GM12872 (cell line): Measurements from ENCODE around the gene ZSCAN1.

Source experiments
- TF ChIP-seq, protein P1 (sequence below): IDR thresholded peaks from 3 replicates; pipeline ENCODE4 v1.5.1; 2011; ENCODE audit warnings: low read depth, mild to moderate bottlenecking, low read length, moderate library complexity; ENCODE audit not compliant: insufficient read depth

The ZSCAN1 gene

DNA sequence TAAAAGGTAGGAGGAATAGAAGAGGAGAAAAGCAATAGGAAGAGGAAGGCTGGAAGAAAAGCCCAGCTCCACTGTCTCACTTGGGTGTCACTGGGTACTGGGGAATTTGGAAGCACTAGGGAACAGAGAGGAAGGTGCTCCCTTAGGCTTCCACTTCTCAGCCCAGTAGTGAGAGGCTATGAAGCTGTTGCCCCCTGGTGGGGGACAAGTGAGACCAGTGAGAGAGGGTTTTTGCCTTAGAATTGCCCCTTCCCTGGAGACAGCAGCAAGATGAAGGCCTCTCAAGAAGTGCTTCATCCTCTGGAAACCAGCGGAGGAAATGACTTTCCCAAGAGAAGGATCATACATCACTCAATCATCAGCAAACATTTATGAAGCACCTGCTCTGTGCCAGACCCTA is 26.5 kb upstream of the ZSCAN1 start:
- TF ChIP-seq, protein P1, sequence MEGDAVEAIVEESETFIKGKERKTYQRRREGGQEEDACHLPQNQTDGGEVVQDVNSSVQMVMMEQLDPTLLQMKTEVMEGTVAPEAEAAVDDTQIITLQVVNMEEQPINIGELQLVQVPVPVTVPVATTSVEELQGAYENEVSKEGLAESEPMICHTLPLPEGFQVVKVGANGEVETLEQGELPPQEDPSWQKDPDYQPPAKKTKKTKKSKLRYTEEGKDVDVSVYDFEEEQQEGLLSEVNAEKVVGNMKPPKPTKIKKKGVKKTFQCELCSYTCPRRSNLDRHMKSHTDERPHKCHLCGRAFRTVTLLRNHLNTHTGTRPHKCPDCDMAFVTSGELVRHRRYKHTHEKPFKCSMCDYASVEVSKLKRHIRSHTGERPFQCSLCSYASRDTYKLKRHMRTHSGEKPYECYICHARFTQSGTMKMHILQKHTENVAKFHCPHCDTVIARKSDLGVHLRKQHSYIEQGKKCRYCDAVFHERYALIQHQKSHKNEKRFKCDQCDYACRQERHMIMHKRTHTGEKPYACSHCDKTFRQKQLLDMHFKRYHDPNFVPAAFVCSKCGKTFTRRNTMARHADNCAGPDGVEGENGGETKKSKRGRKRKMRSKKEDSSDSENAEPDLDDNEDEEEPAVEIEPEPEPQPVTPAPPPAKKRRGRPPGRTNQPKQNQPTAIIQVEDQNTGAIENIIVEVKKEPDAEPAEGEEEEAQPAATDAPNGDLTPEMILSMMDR: 0 out of 3 replicates have a peak, but pooled peaks have one; percentile 21

DNA sequence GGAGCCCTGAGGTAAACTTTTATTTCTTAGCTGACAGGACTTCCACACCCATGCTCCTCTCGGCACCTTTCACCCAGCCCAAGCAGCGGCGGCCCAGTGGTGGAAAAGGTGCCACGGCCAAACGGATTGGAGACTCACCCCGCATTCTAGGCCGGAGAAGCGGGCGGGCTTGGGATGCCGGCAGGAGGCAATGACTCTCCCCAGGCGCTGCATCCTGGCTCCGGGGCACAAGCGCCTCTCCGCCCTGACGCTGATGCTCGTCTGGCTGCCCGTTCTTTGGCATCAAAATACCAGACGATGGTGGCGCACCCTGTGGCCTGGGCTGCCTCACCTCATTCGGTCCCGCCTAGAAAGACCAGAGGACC is 24.5 kb upstream of the ZSCAN1 start:
- TF ChIP-seq, protein P1: no peak

DNA sequence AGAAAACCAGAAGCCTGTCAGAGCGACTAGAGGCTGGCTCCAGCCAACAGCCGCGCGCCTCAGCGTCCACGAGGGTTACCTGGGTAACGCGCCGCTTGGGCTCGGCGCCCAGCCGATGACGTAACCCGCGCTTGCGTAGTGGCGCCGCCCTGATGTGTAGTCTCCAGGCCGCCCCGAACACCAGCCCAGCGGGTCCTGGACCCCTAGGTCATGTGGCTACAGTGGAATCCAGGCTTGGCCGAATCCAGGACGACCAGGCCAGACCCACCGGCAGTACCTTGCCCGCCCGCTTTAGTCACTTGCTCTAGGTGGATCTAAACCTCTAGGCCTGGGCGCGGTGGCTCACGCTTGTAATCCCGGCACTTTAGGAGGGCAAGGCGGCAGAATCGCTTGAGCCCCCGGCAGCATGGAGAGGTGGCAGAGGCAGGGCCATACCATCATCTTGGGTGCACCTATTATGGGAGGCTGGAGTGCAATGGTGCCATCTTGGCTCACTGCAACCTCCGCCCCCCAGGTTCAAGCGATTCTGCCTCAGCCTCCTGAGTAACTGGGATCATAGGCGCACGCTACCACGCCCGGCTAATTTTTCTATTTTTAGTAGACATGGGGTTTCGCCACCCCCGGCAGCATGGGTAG is 24.0 kb upstream of the ZSCAN1 start:
- TF ChIP-seq, protein P1: no peak

DNA sequence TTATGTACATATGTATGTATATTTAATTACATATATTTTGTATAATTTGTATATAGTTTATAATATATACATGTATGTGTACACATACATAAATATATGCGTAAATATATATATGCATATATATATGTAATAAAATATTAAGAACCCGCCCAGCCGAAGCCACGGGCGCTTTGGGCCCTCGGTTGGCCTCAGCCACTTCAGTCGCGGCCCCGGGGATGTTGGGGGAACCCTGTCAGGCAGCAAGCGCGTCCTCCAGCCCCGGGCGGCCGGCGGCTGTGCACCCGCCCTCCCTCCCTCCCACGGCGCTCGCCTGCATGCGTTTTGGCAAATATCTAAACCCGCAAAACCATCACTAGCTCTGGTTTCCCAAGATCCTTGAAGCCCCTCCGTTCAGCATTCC is 23.3 kb upstream of the ZSCAN1 start:
- TF ChIP-seq, protein P1: no peak

DNA sequence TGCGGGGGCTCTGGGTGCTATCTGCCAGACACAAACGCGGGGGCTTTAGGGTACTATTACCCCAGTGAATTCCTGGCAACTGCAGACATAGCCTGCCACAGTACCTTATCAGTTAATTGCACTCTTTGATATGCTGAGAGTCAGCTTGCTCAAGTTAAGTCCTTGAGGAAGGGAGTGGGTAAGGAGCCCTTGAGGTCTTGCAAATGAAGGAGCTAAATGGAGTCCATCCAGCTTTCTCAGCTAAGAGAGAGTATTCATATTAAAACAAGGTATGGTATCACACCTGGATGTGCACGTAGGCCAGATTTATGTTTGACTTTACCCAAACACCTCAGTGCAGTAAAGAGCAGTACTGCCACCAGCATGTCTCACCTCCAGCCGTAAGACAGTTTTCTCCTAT is 19.7 kb upstream of the ZSCAN1 start:
- TF ChIP-seq, protein P1: no peak

DNA sequence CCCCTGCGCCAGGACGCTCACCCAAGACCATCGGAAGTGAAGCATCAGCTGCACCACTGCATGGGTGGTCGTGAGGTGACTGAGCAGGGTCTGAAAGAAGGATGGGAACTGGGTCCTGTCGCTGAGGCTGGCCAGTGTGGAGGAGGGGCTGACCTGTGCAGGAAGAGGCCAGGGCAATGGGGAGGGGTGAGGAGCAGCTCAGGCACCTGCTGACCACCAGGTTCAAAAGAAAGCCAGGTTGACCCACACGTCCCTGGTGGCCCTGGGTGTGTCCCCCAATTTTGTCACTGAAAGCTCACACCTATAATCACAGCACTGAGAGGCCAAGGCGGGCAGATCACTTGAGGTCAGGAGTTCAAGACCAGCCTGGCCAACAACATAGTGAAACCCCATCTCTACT is 13.7 kb upstream of the ZSCAN1 start:
- TF ChIP-seq, protein P1: no peak

DNA sequence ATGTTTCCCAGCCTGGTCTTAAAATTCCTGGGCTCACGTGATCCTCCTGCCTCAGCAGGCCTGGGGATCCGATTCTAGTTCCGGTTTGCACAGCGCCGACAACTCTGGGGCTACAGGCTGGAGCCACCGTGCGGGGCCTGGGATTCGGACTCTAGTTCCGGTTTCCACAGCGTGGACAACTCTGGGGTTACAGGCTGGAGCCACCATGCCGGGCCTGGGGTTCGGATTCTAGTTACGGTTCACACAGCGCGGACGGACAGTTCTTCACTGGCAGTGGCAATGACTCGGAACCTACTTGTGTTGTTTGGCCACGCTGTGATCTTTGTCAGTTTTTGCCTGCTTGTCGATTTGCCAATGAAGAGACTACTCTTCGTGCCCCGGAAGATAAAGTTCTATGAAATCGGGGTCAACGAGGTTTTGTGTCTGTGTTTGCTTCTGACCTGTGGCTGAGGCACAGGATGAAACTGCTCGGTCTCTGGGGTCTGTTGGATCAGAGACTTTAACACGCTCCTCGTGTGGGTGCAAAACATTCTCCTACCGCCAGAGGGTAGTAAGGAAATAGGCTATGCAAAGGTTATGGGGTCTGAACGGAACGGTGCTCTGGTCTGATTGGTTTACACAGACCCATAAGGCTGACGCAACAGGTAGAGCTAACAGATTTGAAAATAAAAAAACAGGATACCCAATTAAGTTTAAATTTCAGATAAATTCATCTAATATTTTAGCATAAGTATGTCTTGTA is 12.1 kb upstream of the ZSCAN1 start:
- TF ChIP-seq, protein P1: peak; percentile 48; the same call in 2 of the 3 replicates
